SK-N-MC (cell line): Measurements from ENCODE around the gene GSTA5.
"Not testable (repeated sequence)": the region's sequence is repeated elsewhere in the genome, so short reads cannot be mapped to it uniquely, and the experiment has no call there.

ENCODE experiments used
- EZH2 ChIP-seq: fragments of 200-600 bp; sonication (generic); IDR thresholded peaks from one replicate; pipeline ENCODE4 v1.6.1; 2017; ENCODE audit warnings: antibody characterized with exemption
- FOXP2 ChIP-seq: optimal IDR thresholded peaks from 2 replicates; pipeline ENCODE3; 2011; ENCODE audit warnings: mild to moderate bottlenecking, moderate library complexity; ENCODE audit not compliant: insufficient read depth; ENCODE audit errors: extremely low read length, control extremely low read depth
- POLR2AphosphoS5 ChIP-seq: IDR thresholded peaks from 2 replicates; pipeline ENCODE4 v1.6.1; 2012; ENCODE audit warnings: mild to moderate bottlenecking, low read depth, low read length, borderline replicate concordance

GRCh38 chr6:52789658-52790057 lies 51.0 kb downstream of the GSTA5 start:
- not testable (repeated sequence) for TF ChIP-seq EZH2, FOXP2, POLR2AphosphoS5
